Stimulated activated CD4-positive, alpha-beta T cell treated with anti-CD3 and anti-CD28 coated beads, Interleukin-15, amount 100 ng/mL, for 1 hour (primary cell): Measurements from ENCODE around the gene DHX15.
"Not testable (repeated sequence)": the region's sequence is repeated elsewhere in the genome, so short reads cannot be mapped to it uniquely, and the experiment has no call there.

Experiments
- DNase-seq, 2 donors: peaks; one replicate each; pipeline ENCODE4 v3.0.0-alpha.2; 2020; ENCODE audit warnings: low read depth in 1 of 2, low spot score in 1 of 2

DHX15 gene

GRCh38 chr4:24550441-24551175, 33.7 kb downstream of the DHX15 start:
- no peak for DNase-seq

GRCh38 chr4:24547979-24548378, 36.4 kb downstream of the DHX15 start:
- DNase-seq = no peak

DNA sequence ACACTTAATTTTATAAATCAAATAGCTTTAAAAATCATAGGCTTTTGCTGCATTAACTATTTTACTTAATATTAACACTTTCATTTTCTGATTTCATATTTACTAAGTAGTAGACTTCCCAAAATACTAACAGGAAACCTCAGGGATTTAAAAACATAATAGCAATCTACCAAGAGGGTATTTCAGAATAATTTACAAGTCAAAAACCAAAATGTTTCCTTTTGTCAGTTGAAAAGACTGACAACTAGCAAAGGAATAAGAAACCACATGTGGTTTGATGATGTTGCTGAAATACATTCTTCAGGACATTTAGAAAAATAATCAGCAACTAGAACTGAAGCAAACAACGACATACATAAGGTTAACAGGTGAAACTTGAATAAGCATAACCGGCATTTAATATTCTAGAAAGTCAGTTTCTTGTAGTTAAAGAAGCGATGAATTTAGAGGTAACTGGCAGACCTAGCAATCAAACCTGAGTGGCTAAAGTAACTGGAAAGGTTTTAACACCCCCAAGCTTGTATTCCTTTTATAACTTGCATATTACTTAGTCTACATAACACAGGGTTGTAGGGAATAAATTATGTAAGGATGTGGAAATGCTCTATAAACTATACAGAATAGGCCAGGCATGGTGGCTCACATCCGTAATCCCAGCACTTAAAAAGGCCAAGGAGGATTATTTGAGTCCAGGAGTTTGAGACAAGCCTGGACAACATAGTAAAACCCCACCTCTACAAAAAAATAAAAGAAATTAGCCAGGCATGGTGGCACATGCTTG, 40.0 kb downstream of the DHX15 start:
- DNase-seq = no peak

DNA sequence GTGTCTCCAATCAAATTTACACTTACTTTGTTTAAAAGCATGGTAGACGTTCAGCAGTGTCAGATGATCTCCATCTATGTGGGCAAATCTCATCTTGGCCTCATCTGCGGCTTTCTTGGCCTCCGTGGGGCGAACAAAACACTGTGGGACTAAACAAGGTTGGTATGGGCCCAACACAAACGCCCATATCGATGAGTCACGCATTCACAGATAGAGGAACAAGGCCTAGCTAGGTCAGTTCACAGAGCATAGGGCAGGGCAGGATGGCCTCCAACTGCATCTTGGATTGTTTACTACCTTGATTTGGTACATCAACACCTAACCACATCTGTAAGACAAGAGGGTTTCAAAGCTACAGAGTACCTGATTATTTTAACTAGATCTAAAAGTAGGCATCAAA, 47.3 kb downstream of the DHX15 start:
- no peak for DNase-seq

DNA sequence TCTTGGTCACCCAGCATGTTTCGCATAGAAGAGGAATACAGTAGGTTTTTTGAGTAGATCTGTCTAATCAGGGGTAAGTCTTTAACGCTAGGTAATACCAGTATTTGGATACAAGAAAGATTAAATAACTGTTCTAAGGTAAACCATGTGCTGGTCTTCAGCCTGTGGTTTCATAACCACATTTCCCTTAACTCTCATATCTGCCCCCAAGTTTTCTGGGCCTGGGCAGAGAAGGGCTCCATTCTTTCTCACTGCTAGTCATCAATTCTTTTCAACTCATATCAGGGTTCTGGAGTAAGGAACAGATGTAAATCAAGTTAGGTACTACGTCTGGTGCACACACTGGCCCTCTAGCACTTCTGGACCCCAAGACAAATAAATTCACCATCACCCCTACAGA, 49.0 kb downstream of the DHX15 start:
- no peak for DNase-seq

GRCh38 chr4:24533364-24533763, 51.0 kb downstream of the DHX15 start:
- no peak for DNase-seq

DNA sequence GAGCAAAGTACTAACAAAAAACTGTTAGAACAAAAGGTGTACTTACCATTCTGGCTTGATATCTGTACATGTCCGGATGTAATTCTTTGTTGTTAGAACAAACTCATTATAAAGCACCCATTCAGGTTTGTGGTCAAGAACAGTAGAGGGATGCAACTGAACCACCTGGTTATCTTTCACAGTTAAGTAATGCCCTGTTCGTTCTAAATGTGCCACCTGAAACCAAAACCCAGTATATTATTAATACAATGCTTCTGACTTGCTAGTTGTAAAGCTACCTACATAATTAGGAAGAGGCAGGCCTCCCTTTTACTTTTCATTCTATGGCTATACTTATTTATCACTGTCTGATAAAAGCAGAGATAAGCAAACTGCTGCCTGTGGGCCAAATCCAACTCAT, 54.8 kb downstream of the DHX15 start:
- DNase-seq = no peak

DNA sequence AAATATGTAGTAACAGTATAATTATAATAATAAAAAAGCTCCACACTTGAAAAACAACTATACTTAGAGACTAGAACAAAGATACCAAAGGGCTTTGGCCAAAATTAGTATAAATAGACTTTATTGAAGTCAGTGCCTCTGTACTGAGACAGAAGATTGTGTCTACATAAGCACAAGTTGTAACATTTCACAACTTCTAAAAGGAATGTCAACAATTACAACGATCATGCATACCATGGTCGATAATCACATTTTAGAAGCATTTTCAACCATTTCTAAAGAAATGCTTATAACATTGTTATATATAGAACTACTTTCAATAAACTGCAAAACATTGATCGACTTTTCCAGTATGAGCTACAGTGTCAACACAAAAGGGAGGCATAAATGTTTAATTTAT, 57.0 kb downstream of the DHX15 start:
- DNase-seq = no peak

- no peak for DNase-seq
Measured at GRCh38 chr4:24521544-24521943, 62.8 kb downstream of the DHX15 start.

DNA sequence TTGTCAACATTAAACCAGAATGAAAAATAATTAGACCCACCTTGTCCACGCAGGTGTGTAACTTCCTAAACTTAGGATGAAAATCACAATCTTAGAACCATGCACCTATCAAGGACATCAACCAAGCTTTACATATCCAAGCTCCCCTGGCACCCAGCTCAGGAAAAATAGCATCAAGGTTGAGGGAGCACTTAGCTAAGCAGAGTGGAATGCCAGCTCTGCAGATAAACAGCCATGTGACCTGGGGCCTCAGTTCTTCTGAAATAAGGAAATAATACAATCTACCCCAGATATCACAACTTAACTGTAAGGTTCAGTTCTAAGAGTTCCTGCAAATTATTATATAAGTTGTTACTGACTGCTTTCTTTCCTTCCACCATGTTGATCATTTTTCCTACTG, 64.7 kb downstream of the DHX15 start:
- no peak for DNase-seq

DNA sequence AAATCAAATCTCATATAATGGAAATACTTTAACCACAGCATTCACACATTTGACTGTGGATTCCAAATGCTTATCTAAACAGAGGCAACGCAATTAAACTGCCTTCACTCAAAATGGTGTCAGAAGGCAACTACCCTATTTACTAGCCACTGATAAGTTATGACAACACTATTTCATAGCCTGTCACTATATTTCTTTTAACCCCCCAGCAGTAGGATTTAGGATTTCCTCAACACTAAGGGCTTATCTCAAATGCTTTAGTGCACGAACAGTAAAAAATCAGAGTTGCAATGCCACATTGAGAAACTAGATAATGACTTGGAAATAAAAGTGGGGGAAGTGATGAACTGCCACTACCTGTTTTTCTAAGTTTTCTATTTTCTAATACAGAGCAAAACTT, 66.7 kb downstream of the DHX15 start:
- no peak for DNase-seq

DNA sequence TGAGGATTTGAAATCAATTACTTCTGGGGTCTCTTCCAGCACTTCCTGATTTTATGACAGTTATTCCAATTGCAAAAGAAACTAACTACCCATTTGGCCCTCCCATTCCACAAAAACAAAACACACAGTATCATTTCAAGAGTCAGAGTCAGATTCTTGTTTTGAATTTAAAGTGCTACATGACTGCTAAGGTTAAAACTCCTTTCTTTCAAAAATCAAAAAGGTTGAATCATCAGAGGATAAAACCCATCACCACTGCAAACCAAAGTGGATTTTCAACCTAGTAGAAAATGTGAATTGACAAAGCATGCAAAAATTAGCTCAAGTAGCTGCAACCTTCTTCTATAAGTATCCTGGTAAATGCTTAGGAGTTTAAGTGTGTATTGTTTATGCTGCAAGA, 67.4 kb downstream of the DHX15 start:
- no peak for DNase-seq

DNA sequence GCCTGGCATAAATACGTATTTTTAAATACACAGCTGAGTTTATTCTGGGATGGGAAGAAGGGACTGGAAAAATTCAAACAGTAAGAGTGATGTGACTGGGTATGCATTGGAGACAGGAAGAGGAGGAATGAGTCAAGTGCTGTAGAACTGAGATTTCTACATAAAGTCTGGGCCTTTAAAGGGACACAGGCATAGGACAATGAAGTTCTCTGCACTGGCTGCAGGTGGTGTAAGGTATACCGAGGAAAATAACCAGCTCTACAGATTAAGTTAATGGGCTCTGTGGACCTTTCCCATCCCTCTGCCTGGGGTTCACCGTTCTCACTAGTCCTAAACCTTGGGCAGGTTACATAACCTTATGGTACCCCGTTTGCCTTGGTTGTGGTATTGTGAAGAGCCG, 68.7 kb downstream of the DHX15 start:
- DNase-seq = no peak

- DNase-seq = no peak
Measured at GRCh38 chr4:24514808-24515207, 69.5 kb downstream of the DHX15 start.

- DNase-seq = no peak
Measured at GRCh38 chr4:24513718-24514117, 70.6 kb downstream of the DHX15 start.

DNA sequence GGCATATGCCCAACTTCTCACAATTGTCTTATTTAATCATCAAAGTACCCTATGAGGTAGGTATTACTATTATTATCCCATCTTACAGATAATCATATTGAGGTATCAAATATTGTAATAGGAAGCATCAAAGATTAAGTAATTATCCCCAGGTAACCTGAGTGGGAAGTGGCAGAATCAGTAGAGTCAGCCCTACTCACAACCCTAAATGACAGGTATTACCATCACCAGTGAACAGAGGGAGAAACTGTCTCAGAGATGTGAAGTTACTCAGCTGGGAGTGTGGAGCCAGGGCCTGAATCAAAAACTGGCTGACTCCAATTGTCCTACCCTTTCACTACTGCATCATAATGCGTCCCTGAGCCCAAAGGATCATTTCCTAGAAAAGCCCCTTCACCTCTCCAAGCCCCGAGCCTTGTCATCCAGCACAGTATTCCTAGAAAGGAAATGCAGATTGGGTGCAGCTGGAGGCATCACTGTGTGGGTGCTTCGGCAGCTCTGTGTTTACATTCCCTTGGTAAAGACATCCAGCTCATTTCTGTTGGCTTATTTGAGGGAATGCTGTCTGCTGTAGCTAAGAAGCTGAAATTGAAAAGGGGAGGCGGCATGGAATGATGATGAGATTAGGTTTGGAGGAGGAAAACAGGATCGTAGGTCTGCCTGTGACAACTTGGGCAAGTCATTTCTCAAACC, 72.8 kb downstream of the DHX15 start:
- DNase-seq = no peak

- DNase-seq = no peak
Measured at GRCh38 chr4:24510091-24510490, 74.3 kb downstream of the DHX15 start.

DNA sequence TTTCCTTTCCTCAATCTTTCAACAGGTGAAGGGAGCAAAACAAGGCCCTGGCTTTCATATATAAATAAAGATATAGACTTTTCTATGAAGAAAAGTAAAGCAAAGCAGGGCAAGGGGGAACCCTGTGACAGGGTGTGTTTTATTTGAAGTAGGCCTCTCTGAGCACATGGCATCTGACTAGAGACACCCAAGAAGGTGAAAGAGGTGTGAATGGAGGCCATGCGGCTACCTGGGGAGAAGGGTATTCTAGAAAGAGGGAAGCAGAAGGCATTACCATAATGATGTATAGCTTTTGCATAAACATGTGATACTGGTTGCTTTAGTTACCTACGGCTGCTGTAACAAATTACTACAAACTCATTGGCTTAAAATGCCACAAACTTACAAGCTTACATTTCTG, 75.8 kb downstream of the DHX15 start:
- DNase-seq = no peak

DNA sequence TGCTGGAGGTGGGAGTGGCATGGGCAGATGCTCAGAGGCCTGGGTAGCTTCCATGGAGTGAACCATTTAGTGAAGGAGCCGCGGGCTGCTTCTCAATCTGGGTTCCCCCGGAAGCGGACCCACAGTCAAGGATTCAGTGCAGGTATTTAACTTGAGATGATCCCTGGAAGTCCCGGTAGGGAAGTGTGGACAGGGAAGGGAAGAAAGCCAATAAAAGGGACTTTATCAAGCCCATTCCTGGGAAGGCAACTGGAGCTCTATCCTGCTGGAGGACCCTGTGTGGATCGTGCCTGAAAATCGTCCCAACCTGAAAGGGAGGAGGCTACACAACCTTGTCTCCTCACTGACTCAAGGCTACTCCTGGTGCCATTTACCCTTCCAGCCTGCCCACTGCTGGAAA, 76.9 kb downstream of the DHX15 start:
- DNase-seq = no peak

- not testable (repeated sequence) for DNase-seq
Measured at GRCh38 chr4:24503090-24503489, 81.3 kb downstream of the DHX15 start.

GRCh38 chr4:24497221-24497620, 87.1 kb downstream of the DHX15 start:
- no peak for DNase-seq

GRCh38 chr4:24496597-24496996, 87.8 kb downstream of the DHX15 start:
- no peak for DNase-seq
